Fibroblast of skin of left biceps (primary cell): ENCODE results near the gene AP1B1.
"Not testable (repeated sequence)": the region's sequence is repeated elsewhere in the genome, so short reads cannot be mapped to it uniquely, and the experiment has no call there.

ENCODE experiments used
- DNase-seq, 2 experiments: peaks; one replicate each; pipeline ENCODE4 v3.0.0-alpha.2; 2013; ENCODE audit warnings: low read depth in 2 of 2

Gene AP1B1

GRCh38 chr22:29388759-29389090 lies 355 bp upstream of the AP1B1 start:
- no peak for DNase-seq

- DNase-seq: no peak
These were observed 1.7 kb downstream of the AP1B1 start for GRCh38 chr22:29386708-29387107.

- no peak for DNase-seq
These were observed 2.6 kb downstream of the AP1B1 start for GRCh38 chr22:29385748-29386147.

- no peak for DNase-seq
These were observed 3.1 kb downstream of the AP1B1 start for GRCh38 chr22:29385151-29385704.

DNA sequence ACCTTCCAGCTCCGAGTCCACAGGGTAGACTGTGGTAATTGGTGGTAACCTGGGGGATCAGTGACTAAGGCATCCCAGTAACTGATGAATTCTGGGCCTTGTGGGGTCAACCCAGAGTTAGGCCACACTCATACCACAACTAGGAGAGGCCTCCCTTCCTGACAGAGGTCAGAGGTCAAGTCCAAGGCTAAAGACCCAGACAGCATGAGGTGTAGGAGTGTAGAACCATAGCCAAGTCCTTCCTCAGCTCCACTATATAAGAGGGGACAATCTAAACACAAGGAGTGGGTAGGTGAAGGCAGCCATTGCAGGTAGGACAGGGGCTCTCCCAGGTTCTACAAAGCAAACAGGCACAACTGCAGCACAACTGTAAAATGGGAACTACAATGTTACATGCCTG lies 4.6 kb downstream of the AP1B1 start:
- no peak for DNase-seq

GRCh38 chr22:29382580-29383302 lies 5.6 kb downstream of the AP1B1 start:
- DNase-seq: no peak

DNA sequence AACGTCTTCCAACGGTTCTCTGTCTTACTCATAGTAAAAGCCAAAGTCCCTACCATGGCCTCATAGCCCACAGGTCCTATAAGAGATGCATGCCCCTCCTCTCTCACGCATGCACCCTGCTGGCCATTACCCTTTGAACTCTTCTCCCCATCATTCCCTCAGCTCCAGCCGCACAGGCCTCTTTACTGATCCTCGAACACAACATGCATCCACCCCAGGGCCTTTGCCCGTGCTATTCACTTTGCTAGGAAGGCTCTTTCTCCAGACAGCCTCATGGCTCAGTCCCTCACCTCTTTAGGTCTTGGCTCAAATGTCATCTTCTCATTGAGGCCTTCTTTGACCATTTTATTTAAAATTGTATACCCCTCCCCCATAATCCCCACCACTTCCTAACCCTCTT lies 7.5 kb downstream of the AP1B1 start:
- DNase-seq: no peak

DNA sequence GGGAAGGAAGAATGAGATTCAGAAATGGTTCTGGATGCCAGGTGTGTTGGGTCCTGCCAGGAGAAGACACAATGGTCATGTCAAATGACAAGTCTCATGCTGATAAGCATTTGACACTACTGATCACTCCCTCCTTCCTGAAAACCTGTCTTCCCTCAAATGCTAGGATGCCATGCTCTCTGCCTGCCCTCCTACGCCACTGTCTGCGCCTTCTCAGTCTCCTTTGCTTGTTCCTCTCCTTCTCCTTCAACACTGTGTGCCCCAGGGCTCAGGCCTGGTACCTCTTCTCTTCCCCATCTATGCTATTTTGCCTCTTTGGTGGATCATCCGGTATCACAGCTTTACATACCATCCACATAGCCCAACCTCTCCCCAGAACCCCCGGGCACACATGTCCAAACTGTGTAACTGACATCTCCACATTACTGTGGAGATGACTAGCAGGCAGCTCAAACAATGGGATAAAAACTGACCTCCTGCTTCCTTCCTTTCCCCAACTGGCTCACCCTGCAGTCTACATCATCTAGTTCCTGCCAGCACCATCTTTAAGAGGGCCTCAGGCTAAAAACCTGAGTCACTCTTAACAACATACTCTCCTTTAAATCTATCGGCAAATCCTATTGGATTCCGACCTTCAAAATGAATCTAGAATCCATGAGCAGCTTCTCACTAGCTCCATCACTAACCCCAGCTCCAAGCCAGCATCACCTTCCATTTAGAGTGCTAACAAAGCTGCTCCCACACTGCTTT lies 8.2 kb downstream of the AP1B1 start:
- DNase-seq: no peak

DNA sequence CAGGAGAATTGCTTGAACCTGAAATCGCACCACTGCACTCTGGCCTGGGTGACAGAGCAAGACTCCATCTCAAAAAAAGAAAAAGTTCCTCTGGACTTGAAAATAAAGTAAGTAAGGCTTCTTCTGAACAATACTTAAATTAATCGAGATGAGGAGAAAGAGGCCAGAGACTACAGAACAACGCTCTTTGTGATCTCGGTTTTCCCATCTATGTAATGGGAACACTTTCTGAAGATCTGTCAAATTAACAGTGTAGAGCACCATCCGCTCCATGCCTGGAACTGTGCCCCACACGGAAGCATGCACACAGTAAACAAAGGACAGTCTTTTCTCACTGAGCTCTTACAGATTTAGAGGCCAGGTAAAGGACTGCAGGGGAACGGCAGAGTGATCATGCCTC lies 9.1 kb downstream of the AP1B1 start:
- no peak for DNase-seq

- no peak for DNase-seq
These were observed 10.4 kb downstream of the AP1B1 start for GRCh38 chr22:29377979-29378378.

DNA sequence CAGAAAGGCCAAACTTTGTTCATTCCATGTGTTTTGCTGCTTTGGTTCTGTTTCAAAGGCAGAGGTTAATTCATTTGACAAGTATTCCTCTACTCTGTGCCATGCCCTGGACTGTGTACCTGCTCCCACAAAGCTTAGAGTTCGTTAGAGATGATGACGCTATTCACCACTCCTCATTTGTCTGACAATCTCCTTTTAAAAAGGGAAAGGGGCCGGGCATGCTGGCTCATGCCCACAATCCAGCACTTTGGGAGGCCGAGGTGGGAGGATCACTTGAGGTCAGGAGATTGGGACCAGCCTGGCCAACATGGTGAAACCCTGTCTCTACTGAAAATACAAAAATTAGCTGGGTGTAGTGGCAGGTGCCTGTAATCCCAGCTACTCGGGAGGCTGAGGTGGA lies 11.7 kb downstream of the AP1B1 start:
- DNase-seq: not testable (repeated sequence)

DNA sequence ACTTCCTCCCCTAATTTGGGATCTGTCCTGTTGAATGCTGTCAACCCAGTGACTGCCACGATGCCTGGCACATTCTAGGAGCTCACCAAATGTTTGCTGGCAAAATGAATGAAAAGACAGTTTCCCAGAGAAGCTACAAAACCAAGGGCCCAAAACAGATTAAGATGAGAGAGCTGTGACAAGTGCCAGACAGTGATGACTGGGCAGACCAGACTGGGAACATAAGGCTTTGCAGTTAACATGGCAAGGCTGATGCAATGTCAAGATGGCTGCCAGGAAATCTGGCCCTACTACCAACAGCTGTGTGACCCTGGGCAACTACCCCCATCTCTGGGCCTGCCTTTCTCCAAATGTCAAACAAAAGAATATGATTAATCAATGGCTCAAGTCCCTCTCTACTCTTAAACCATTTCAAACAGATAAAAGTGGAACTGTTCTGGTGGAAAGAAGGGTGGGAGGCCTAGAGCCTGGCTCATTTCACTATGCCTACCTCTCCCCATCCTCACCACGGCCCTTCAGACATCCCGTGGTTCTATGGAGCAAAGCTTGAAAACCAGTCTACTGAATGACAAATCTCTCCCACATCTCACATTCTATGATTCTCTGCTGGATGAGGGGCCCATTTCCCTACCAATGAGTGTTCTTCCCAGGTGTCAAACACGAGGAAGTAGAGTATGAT lies 12.8 kb downstream of the AP1B1 start:
- DNase-seq: no peak

- DNase-seq: not testable (repeated sequence)
These were observed 13.6 kb downstream of the AP1B1 start for GRCh38 chr22:29374806-29375205.

- DNase-seq: no peak
These were observed 14.0 kb downstream of the AP1B1 start for GRCh38 chr22:29374401-29374800.

DNA sequence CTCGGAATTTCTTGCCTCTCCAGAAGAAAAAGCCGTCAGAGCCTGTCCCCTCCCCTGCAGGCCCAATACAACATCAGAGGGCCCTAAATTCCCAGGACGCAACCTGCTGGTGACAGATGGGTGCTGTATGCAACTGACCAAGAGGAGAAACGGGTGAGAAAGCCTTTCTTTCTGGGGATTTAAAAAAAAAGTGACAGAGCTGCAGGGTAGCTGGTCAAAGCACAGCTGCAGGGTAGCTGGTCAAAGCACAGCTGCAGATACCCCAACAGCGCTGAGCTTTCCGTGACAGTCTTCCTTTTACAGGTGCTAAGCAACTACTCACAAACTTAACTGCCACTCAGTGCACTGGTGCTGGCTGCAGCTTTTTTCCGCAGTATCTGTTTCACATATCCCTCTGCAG lies 17.8 kb downstream of the AP1B1 start:
- no peak for DNase-seq

- no peak for DNase-seq
These were observed 18.9 kb downstream of the AP1B1 start for GRCh38 chr22:29369460-29369859.

GRCh38 chr22:29359469-29359868 lies 28.9 kb downstream of the AP1B1 start:
- peak in 1 of 2 experiments; percentile 13 for DNase-seq

- not testable (repeated sequence) for DNase-seq
These were observed 31.0 kb downstream of the AP1B1 start for GRCh38 chr22:29357193-29357890.

DNA sequence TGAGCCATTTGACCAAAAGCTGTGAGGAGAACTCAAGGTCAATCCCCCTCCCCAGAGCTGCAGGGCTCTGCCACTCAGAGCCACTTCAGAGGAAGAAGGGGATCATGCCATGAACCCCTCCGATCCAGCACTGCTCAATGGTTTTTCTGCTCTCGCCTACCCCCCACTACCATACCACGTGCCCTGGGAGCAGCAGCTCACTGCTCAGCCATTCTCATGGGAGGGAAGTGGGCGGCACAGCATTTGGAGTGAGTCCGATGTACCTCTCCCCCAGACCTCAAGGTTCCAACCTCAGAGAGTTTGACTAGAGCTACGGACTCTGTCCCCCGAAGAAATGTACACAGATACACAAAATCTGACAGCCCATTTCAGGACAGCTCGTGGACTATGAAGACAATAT lies 34.5 kb downstream of the AP1B1 start:
- no peak for DNase-seq

- no peak for DNase-seq
These were observed 35.1 kb downstream of the AP1B1 start for GRCh38 chr22:29353286-29353685.

DNA sequence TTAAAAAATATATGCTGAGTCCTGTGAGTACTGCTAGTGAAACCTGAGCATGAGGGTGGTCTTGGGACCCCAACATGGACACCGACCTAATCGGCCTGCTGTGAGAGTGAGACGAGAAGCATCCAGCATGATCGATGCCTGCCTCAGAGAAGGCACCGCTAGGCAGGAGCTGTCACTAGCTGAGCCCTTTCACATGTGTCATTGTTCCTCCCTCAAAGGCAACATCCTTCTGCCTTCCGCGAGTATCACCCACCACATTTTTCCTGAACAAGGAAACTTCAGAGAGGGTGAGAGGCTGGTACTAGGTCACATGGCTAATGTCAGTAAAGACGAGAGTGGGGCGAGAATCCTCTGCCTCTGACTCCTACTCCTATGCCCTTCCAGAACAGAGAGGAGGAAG lies 35.6 kb downstream of the AP1B1 start:
- no peak for DNase-seq

GRCh38 chr22:29351891-29352290 lies 36.5 kb downstream of the AP1B1 start:
- DNase-seq: no peak
